RPMI7951 (cell line): ENCODE data around the gene NPPC. TPM values are rescaled to one million over a fixed set of nuclear protein-coding genes. Genes with fewer than 3 reads are reported as not detected.
A peak's percentile ranks its signal among the peaks of the same experiment; 100 is the strongest.
"Not testable (repeated sequence)": the region's sequence is repeated elsewhere in the genome, so short reads cannot be mapped to it uniquely, and the experiment has no call there.

ENCODE experiments used
- DNase-seq: peaks from one replicate; pipeline ENCODE4 v3.0.0-alpha.2; 2012; ENCODE audit warnings: low read depth
- total RNA-seq: library from RNA; depleted of rRNA; stranded (reverse); fragments of >200 nt; shearing (Covaris generic); gene quantifications from 2 replicates; pipeline ENCODE4 v1.2.3, GENCODE V29; 2014; rRNA removed

Gene NPPC
- 0.59 TPM in 1 of 2 replicates, not detected in the other for total RNA-seq

- peak; percentile 31 for DNase-seq
Measured at GRCh38 chr2:231926180-231926741, at the start of gene NPPC. NPPC (minus strand) TSS chr2:231926396; CDS start chr2:231926249, 147 bp downstream.

- DNase-seq: no peak
Measured at GRCh38 chr2:231975001-231975400, 48.8 kb upstream of the NPPC start.

GRCh38 chr2:231970461-231970860 lies 44.3 kb upstream of the NPPC start:
- no peak for DNase-seq

GRCh38 chr2:231968820-231969219 lies 42.6 kb upstream of the NPPC start:
- no peak for DNase-seq

GRCh38 chr2:231966886-231967285 lies 40.7 kb upstream of the NPPC start:
- no peak for DNase-seq

- no peak for DNase-seq
Measured at GRCh38 chr2:231965102-231965501, 38.9 kb upstream of the NPPC start.

GRCh38 chr2:231961349-231962166 lies 35.4 kb upstream of the NPPC start, which contains the start of gene DIS3L2:
DIS3L2 (plus strand) TSS chr2:231961713; CDS start chr2:232014928, 53,215 bp downstream.
- DNase-seq: peak; percentile 83

- DNase-seq: no peak
Measured at GRCh38 chr2:231960810-231961348, 34.7 kb upstream of the NPPC start.

- no peak for DNase-seq
Measured at GRCh38 chr2:231957913-231958763, 31.9 kb upstream of the NPPC start.

- no peak for DNase-seq
Measured at GRCh38 chr2:231955758-231956472, 29.7 kb upstream of the NPPC start.

GRCh38 chr2:231951452-231952035 lies 25.3 kb upstream of the NPPC start:
- DNase-seq: no peak

GRCh38 chr2:231947694-231948093 lies 21.5 kb upstream of the NPPC start:
- no peak for DNase-seq

- DNase-seq: not testable (repeated sequence)
Measured at GRCh38 chr2:231947112-231947511, 20.9 kb upstream of the NPPC start.

- no peak for DNase-seq
Measured at GRCh38 chr2:231946241-231946814, 20.1 kb upstream of the NPPC start.

- no peak for DNase-seq
Measured at GRCh38 chr2:231942180-231942579, 16.0 kb upstream of the NPPC start.

- no peak for DNase-seq
Measured at GRCh38 chr2:231941673-231942072, 15.5 kb upstream of the NPPC start.

- DNase-seq: no peak
Measured at GRCh38 chr2:231940795-231941194, 14.6 kb upstream of the NPPC start.

GRCh38 chr2:231939022-231939421 lies 12.8 kb upstream of the NPPC start:
- DNase-seq: no peak

- DNase-seq: no peak
Measured at GRCh38 chr2:231937057-231937456, 10.9 kb upstream of the NPPC start.

GRCh38 chr2:231936491-231936890 lies 10.3 kb upstream of the NPPC start:
- DNase-seq: no peak

- DNase-seq: no peak
Measured at GRCh38 chr2:231935815-231936214, 9.6 kb upstream of the NPPC start.
